Upper lobe of right lung (tissue), 1 donor: ENCODE results near the gene PIK3CB. TPM values are rescaled to one million over a fixed set of nuclear protein-coding genes. Genes with fewer than 3 reads are reported as not detected.
"Not testable (repeated sequence)": the region's sequence is repeated elsewhere in the genome, so short reads cannot be mapped to it uniquely, and the experiment has no call there.

Experiments
- ATAC-seq: fragments of 200-7000 bp; cut with Tn5 transposase; one replicate; pipeline ENCODE4 v1.9.1; 2020; ENCODE audit warnings: mild to moderate bottlenecking, moderate library complexity
- DNase-seq: peaks from one replicate; pipeline ENCODE4 v3.0.0-alpha.2; 2020
- H3K27ac ChIP-seq: fragments of 200-600 bp; one replicate; pipeline ENCODE4 v1.8.0; 2022
- H3K27me3 ChIP-seq: fragments of 200-600 bp; one replicate; pipeline ENCODE4 v1.8.0; 2022; ENCODE audit warnings: mild to moderate bottlenecking
- H3K36me3 ChIP-seq: fragments of 200-600 bp; one replicate; pipeline ENCODE4 v1.8.0; 2022
- H3K4me1 ChIP-seq: fragments of 200-600 bp; one replicate; pipeline ENCODE4 v1.8.0; 2022
- H3K4me3 ChIP-seq: fragments of 200-600 bp; one replicate; pipeline ENCODE4 v1.8.0; 2022; ENCODE audit warnings: mild to moderate bottlenecking
- H3K9me3 ChIP-seq: fragments of 200-600 bp; one replicate; pipeline ENCODE4 v1.8.0; 2022
- CTCF ChIP-seq: fragments of 200-600 bp; IDR thresholded peaks from one replicate; pipeline ENCODE4 v1.8.0; 2022; ENCODE audit warnings: antibody characterized with exemption
- intact Hi-C: fragments of 100-400 bp; cut with DNase I; formaldehyde crosslinking; loops from one replicate; pipeline ENCODE4 v1.11.0; 2022
- total RNA-seq: library from RNA; stranded (reverse); fragmentation: NEBNext Ultra II Directional; extraction: Animal tissue kit (Norgen Biotek cat#: 25700); gene quantifications from one replicate; pipeline ENCODE4 v1.2.1, GENCODE V29; 2021
- donor health status: DM: no; HTN: yes; CAD: no; lungs with severe emphysema.

The PIK3CB gene
- total RNA-seq, 1 donor from 2014 or later = 37.4 TPM

GRCh38 chr3:138806376-138807080 is 28.2 kb downstream of the PIK3CB start:
- Histone ChIP-seq H3K36me3 (no peaks in the 10 kb centered on the region), H3K27ac (no peak overlapping the region), H3K4me1 (peaks cover 8% of the 10 kb centered on the region), H3K9me3 (no peaks in the 10 kb centered on the region), H3K27me3 (no peaks in the 10 kb centered on the region), H3K4me3 (no peak overlapping the region)
- DNase-seq = no peak
- no peak for ATAC-seq
- intact Hi-C loops = no loop called here
- TF ChIP-seq CTCF = no peak

DNA sequence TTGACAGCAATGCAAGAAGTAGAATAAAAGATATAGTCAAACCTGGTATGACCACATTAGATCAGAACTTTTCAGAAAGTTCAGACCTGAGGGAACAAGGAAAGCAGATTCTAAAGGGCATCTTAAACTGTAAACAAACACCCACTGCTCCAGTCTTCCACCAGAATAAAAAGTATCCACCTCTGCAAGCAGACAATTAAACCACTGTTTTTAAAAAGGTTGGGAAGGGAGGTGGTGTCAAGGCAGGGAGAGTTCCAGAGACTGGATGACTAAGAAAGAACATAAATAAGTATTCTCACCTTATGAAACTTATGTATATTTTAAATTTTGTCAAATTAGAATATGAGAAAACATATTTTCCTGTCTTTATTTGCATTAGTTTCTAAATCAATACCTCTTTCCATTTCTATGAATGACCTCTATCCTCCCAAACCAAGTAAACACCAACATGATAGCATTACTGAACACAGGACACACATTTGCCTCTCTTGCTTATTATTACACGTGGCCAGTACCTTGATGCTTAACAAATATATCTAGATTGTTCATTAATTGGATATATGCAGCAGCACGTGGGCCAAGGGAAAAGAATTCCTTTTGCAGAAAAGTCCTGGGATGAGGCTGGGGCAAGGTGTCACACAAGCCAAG is 31.6 kb downstream of the PIK3CB start:
- Histone ChIP-seq H3K9me3 (no peaks in the 10 kb centered on the region), H3K4me1 (no peaks in the 10 kb centered on the region), H3K27ac (no peak overlapping the region), H3K36me3 (no peaks in the 10 kb centered on the region), H3K27me3 (no peaks in the 10 kb centered on the region), H3K4me3 (no peak overlapping the region)
- no peak for ATAC-seq
- no peak for DNase-seq
- intact Hi-C loops = no loop called here
- TF ChIP-seq CTCF = no peak

GRCh38 chr3:138802223-138802622 is 32.5 kb downstream of the PIK3CB start:
- H3K27ac ChIP-seq, H3K9me3 ChIP-seq, H3K36me3 ChIP-seq, DNase-seq, H3K27me3 ChIP-seq, ATAC-seq, H3K4me1 ChIP-seq, intact Hi-C loops, H3K4me3 ChIP-seq: not testable (repeated sequence)

- Histone ChIP-seq H3K4me3 (no peak overlapping the region), H3K27ac (no peak overlapping the region)
- intact Hi-C loops = no loop called here
Measured at GRCh38 chr3:138801792-138802191, 32.9 kb downstream of the PIK3CB start.

GRCh38 chr3:138800248-138800647 is 34.5 kb downstream of the PIK3CB start:
- DNase-seq (no peak), ATAC-seq (peak; percentile 22)
- TF ChIP-seq CTCF = no peak
- no peaks in the 10 kb centered on the region for H3K9me3 ChIP-seq
- H3K4me3 ChIP-seq = no peak overlapping the region
- H3K36me3 ChIP-seq = peaks cover 5% of the 10 kb centered on the region
- H3K4me1 ChIP-seq = no peaks in the 10 kb centered on the region
- intact Hi-C loops = no loop called here
- no peaks in the 10 kb centered on the region for H3K27me3 ChIP-seq
- H3K27ac ChIP-seq = no peak overlapping the region

More at GRCh38 chr3:138801792-138802191, 32.9 kb downstream of the PIK3CB start:
- ATAC-seq (no peak), DNase-seq (no peak)
- Histone ChIP-seq H3K9me3 (no peaks in the 10 kb centered on the region), H3K36me3 (no peaks in the 10 kb centered on the region), H3K4me1 (no peaks in the 10 kb centered on the region), H3K27me3 (no peaks in the 10 kb centered on the region)
- no peak for TF ChIP-seq CTCF

DNA sequence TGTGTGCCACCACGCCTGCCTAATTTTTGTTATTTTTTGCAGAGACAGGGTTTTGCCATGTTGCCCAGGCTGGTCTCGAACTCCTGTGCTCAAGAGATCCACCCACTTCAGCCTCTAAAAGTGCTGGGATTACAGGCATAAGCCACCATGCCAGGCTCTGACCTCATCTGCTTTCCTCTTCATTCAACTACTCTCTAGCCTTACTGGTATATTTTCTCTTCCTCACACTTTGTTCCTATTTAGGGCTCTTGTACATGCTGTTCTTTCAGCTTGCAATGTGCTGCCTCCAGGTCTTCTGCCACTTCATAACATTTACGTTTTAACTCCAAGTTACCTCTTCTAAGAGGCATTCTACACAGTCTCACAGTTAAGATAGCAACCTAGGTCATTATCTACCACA is 34.9 kb downstream of the PIK3CB start:
- no peaks in the 10 kb centered on the region for H3K27me3 ChIP-seq
- ATAC-seq (peak; percentile 88), DNase-seq (no peak)
- no peak for TF ChIP-seq CTCF
- H3K27ac ChIP-seq = no peak overlapping the region
- H3K4me1 ChIP-seq = no peaks in the 10 kb centered on the region
- H3K36me3 ChIP-seq = peaks cover 5% of the 10 kb centered on the region
- H3K4me3 ChIP-seq = no peak overlapping the region
- no peaks in the 10 kb centered on the region for H3K9me3 ChIP-seq
- intact Hi-C loops = no loop called here
